HG03025 (cell line): ENCODE results near the gene JAG1.

Experiments used
- ATAC-seq: cut with Tn5 transposase; IDR thresholded peaks from one replicate; pipeline ENCODE4 v1.9.1; 2021; ENCODE audit warnings: mild to moderate bottlenecking, moderate library complexity; ENCODE audit not compliant: unreplicated experiment, low FRiP score

The JAG1 gene

GRCh38 chr20:10701607-10702006, 27.8 kb upstream of the JAG1 start:
- no peak for ATAC-seq

- ATAC-seq = no peak
Observed at GRCh38 chr20:10699941-10700340, 26.1 kb upstream of the JAG1 start.

- no peak for ATAC-seq
Observed at GRCh38 chr20:10699489-10699888, 25.7 kb upstream of the JAG1 start.

GRCh38 chr20:10696650-10697049, 22.9 kb upstream of the JAG1 start:
- no peak for ATAC-seq

- ATAC-seq = no peak
Observed at GRCh38 chr20:10689385-10689784, 15.6 kb upstream of the JAG1 start.

- ATAC-seq = no peak
Observed at GRCh38 chr20:10687895-10688294, 14.1 kb upstream of the JAG1 start.

- no peak for ATAC-seq
Observed at GRCh38 chr20:10686356-10687133, 12.7 kb upstream of the JAG1 start.

GRCh38 chr20:10683537-10683936, 9.7 kb upstream of the JAG1 start:
- no peak for ATAC-seq

GRCh38 chr20:10682939-10683338, 9.1 kb upstream of the JAG1 start:
- ATAC-seq = no peak

- ATAC-seq = no peak
Observed at GRCh38 chr20:10681494-10681893, 7.7 kb upstream of the JAG1 start.

GRCh38 chr20:10680571-10680970, 6.8 kb upstream of the JAG1 start:
- ATAC-seq = no peak

- no peak for ATAC-seq
Observed at GRCh38 chr20:10679269-10679668, 5.5 kb upstream of the JAG1 start.

GRCh38 chr20:10676518-10676917, 2.7 kb upstream of the JAG1 start:
- no peak for ATAC-seq

GRCh38 chr20:10675450-10675848, 1.6 kb upstream of the JAG1 start:
- no peak for ATAC-seq

- peak; percentile 37 for ATAC-seq
Observed at GRCh38 chr20:10674684-10675449, 1.1 kb upstream of the JAG1 start.

- no peak for ATAC-seq
Observed at GRCh38 chr20:10673176-10673841, 490 bp downstream of the JAG1 start.

- no peak for ATAC-seq
Observed at GRCh38 chr20:10672624-10673127, 1.1 kb downstream of the JAG1 start.

- no peak for ATAC-seq
Observed at GRCh38 chr20:10671919-10672623, 1.7 kb downstream of the JAG1 start.

GRCh38 chr20:10671221-10671918, 2.4 kb downstream of the JAG1 start:
- ATAC-seq = peak; percentile 25
